Hepatocyte (in vitro differentiated cells): ENCODE data around the gene SLC2A4. TPM values are rescaled to one million over a fixed set of nuclear protein-coding genes. Genes with fewer than 3 reads are reported as not detected.

Source experiments
- DNase-seq: peaks from one replicate; pipeline ENCODE4 v3.0.0-alpha.2; 2016; ENCODE audit warnings: low spot score
- H2AFZ ChIP-seq: fragments of 200-600 bp; sonication (generic); 2 replicates; pipeline ENCODE4 v1.6.0; 2016; ENCODE audit warnings: antibody characterized with exemption, mild to moderate bottlenecking
- H3K27ac ChIP-seq: fragments of 200-600 bp; sonication (generic); 2 replicates; pipeline ENCODE4 v1.5.1; 2016; ENCODE audit warnings: mild to moderate bottlenecking
- H3K27me3 ChIP-seq: fragments of 200-600 bp; sonication (generic); 2 replicates; pipeline ENCODE4 v1.6.1; 2016
- H3K36me3 ChIP-seq: fragments of 200-600 bp; sonication (generic); replicated peaks from 2 replicates; pipeline ENCODE4 v1.5.1; 2016; ENCODE audit warnings: low read depth; ENCODE audit not compliant: insufficient read depth
- H3K4me1 ChIP-seq: fragments of 200-600 bp; sonication (generic); 2 replicates; pipeline ENCODE4 v1.5.1; 2016; ENCODE audit warnings: mild to moderate bottlenecking, moderate library complexity; ENCODE audit not compliant: insufficient read depth
- H3K4me2 ChIP-seq: fragments of 200-600 bp; sonication (generic); 2 replicates; pipeline ENCODE4 v1.6.0; 2016
- H3K4me3 ChIP-seq: fragments of 200-600 bp; sonication (generic); 2 replicates; pipeline ENCODE4 v1.5.1; 2016; ENCODE audit warnings: mild to moderate bottlenecking
- H3K79me2 ChIP-seq: fragments of 200-600 bp; sonication (generic); 2 replicates; pipeline ENCODE4 v1.6.0; 2017; ENCODE audit warnings: mild to moderate bottlenecking
- H3K9me2 ChIP-seq: fragments of 200-600 bp; sonication (generic); replicated peaks from 2 replicates; pipeline ENCODE4 v1.6.0; 2017; ENCODE audit warnings: mild to moderate bottlenecking; ENCODE audit not compliant: insufficient read depth
- H3K9me3 ChIP-seq: fragments of 200-600 bp; sonication (generic); 2 replicates; pipeline ENCODE4 v1.5.1; 2016; ENCODE audit warnings: low read depth, mild to moderate bottlenecking
- H4K20me1 ChIP-seq: fragments of 200-600 bp; sonication (generic); 2 replicates; pipeline ENCODE4 v1.6.0; 2016; ENCODE audit warnings: mild to moderate bottlenecking; ENCODE audit not compliant: insufficient read depth, poor library complexity, severe bottlenecking
- EZH2 ChIP-seq: fragments of 200-600 bp; sonication (generic); IDR thresholded peaks from 2 replicates; pipeline ENCODE4 v1.6.1; 2016; ENCODE audit warnings: antibody characterized with exemption, mild to moderate bottlenecking, borderline replicate concordance
- EZH2phosphoT487 ChIP-seq: fragments of 200-600 bp; sonication (generic); IDR thresholded peaks from one replicate; pipeline ENCODE4 v1.6.1; 2018; ENCODE audit warnings: antibody characterized with exemption, mild to moderate bottlenecking, low read depth, moderate library complexity; ENCODE audit not compliant: unreplicated experiment, severe bottlenecking
- WGBS: methylation state at CpG from one replicate; pipeline ENCODE4 v1.1.6; 2016; ENCODE audit warnings: low lambda C conversion rate; ENCODE audit errors: missing lambda C conversion rate; 5-methylcytosine and 5-hydroxymethylcytosine counted together
- polyA plus RNA-seq: library from polyadenylated mRNA; unstranded; fragments of >200 nt; fragmentation: Nextera tagmentation; extraction: Ambion mirVana; gene quantifications from 2 replicates; pipeline ENCODE4 v1.2.1, GENCODE V29; 2016
- total RNA-seq: library from RNA; depleted of rRNA; stranded (reverse); fragments of >200 nt; gene quantifications from 2 replicates; pipeline ENCODE4 v1.2.3, GENCODE V29; 2014
- TF ChIP-seq, protein P1 (sequence below): fragments of 200-600 bp; sonication (generic); IDR thresholded peaks from 2 replicates; pipeline ENCODE4 v1.5.1; 2016; ENCODE audit warnings: antibody characterized with exemption, mild to moderate bottlenecking; ENCODE audit not compliant: poor library complexity

The SLC2A4 gene
- total and polyA plus RNA-seq, 2 experiments from 2014 or later, result 0.42 to 1.6 TPM

DNA sequence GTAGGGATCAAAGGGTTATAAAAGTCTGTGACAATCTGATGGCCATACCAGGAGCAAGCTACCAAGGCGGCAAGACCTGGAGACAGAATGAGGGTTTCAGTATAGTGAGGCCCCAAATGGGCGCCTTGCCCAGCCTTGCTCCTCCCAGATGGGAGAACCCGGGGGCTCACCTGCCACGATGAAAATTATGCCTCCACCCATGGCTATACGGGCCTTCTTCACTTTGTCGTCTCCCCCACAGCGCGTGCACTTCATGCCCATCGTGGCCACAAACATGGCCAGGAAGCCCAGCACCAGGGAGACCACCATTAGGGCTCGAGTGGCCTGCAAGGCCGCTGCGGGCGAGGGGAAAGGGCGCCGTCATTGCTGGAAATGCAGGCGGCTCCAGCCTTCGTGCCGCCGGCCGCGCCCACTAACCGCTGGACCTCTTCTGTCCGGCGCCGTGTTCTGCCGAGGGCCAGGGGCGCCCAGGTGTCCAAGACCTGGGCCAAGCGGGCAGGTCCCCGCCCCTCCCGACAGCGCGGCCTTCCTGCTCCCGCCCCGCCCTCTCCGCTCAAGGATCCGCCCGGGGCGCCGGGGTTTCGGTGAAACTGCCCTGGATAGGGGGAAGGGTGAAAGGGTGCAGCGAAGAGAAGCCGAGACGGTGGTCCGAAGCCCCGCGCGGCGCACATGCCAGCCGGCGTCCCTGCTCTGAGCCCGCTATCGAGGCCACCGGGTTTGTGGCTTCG is 20.7 kb upstream of the SLC2A4 start:
- WGBS, result 7% methylated on average over 40 of the region's 54 CpGs
- Histone ChIP-seq H3K4me1 (peaks cover 34% of the 10 kb centered on the region), H3K9me3 (no peaks in the 10 kb centered on the region), H3K27me3 (peaks cover 5% of the 10 kb centered on the region), H3K79me2 (peaks cover 49% of the 10 kb centered on the region), H3K9me2 (no peaks in the 10 kb centered on the region), H4K20me1 (no peaks in the 10 kb centered on the region), H3K27ac (peak overlapping the region; percentile 94), H3K36me3 (no peaks in the 10 kb centered on the region), H2AFZ (peak overlapping the region; percentile 61), H3K4me3 (peak overlapping the region; percentile 87), H3K4me2 (peak overlapping the region; percentile 78)
- TF ChIP-seq EZH2 (no peak), EZH2phosphoT487 (no peak)
- TF ChIP-seq, protein P1, sequence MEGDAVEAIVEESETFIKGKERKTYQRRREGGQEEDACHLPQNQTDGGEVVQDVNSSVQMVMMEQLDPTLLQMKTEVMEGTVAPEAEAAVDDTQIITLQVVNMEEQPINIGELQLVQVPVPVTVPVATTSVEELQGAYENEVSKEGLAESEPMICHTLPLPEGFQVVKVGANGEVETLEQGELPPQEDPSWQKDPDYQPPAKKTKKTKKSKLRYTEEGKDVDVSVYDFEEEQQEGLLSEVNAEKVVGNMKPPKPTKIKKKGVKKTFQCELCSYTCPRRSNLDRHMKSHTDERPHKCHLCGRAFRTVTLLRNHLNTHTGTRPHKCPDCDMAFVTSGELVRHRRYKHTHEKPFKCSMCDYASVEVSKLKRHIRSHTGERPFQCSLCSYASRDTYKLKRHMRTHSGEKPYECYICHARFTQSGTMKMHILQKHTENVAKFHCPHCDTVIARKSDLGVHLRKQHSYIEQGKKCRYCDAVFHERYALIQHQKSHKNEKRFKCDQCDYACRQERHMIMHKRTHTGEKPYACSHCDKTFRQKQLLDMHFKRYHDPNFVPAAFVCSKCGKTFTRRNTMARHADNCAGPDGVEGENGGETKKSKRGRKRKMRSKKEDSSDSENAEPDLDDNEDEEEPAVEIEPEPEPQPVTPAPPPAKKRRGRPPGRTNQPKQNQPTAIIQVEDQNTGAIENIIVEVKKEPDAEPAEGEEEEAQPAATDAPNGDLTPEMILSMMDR, result no peak
- peak; percentile 83 for DNase-seq

DNA sequence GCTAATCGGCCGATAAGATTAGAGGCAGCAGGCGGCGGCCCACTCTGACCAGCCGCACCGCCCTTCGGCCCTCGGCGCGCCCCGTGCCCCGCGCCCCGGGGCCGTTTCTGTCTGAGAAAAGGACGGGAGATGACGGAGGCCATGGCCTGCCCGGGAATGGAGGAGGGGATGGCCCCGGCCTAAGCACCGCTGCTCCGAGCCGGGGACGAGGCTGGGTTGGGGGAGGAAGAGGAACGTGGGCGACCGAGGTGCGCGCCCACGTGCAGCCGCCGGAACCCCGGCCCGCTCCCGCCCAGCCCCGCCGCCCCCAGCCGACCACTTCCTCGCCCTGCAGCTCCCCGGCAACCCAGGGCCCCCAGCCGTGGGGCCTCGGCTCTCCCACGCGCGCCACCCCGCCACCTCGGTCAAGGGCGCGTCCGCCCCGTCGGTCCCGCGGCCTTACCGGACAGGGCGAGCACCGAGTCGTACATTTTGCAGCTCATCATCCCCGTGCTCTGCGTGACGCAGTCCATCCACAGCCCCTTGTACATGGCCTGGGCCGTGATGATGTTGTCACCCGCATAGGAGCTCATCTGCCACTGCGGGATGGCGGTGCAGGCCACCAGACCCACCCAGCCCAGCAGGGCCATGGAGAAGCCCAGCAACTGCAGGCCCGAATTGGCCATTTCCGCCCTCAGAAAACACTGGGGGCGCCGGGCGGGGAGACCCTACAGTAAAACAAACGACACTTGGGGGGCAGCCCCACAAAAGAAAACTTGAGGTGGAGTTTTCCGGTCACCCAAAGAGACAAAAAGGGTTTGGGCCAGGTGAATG is 19.9 kb upstream of the SLC2A4 start:
- peak; percentile 38 for DNase-seq
- WGBS, result 6% methylated on average over 45 of the region's 71 CpGs
- Histone ChIP-seq H2AFZ (peak overlapping the region; percentile 61), H3K4me3 (peak overlapping the region; percentile 87), H3K79me2 (peaks cover 41% of the 10 kb centered on the region), H3K9me2 (no peaks in the 10 kb centered on the region), H3K4me2 (peak overlapping the region; percentile 78), H3K27me3 (peaks cover 5% of the 10 kb centered on the region), H4K20me1 (no peaks in the 10 kb centered on the region), H3K4me1 (peaks cover 34% of the 10 kb centered on the region), H3K27ac (peak overlapping the region; percentile 94), H3K36me3 (no peaks in the 10 kb centered on the region), H3K9me3 (no peaks in the 10 kb centered on the region)
- TF ChIP-seq, protein P1, result no peak
- TF ChIP-seq EZH2 (no peak), EZH2phosphoT487 (peak; percentile 30)

DNA sequence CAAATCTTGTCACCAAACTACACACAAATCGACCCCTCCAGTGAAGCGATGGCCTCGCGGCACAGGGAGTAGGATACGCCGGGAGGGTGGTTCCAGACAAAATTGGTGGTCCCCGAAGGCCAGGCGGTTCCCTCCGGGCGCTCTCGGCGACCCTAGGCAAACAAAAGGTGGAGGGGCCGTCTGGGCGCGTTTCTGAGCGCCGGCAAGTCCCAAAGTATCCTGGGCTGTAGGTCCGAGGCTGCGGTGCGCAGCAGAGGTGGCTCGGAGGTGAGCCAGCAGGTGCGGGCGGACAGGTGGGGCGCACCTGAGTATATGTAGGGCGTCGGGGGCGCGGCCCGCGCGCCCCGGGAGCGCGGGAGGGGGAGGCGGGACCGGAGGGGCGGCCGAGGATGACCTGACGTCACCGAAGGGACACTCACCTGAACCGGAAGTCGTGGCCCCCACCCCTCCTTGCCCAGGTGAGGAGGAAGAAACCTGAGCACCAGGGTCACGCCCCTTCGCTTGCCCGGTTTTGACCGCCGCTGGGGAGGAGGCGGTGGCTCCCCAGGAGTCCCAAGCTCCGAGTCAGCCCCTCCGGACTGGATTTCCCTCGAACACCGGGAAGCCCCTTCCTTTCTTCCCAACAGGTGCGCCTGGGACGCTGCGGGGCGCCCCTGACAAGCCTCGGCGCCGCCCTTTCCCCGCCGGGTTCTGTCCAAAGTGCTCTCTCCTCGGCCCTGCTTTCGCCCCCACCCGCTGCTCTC is 19.2 kb upstream of the SLC2A4 start, which contains the start of gene CLDN7:
Gene CLDN7, minus strand, starts transcription at position 287 of the 743 bp plus-strand sequence. CDS start 435 bp downstream, outside the sequence.
- Histone ChIP-seq H3K4me1 (peaks cover 34% of the 10 kb centered on the region), H3K9me2 (no peaks in the 10 kb centered on the region), H3K4me3 (peak within 1 kb of the TSS; percentile 87), H3K4me2 (peak within 1 kb of the TSS; percentile 85), H2AFZ (peak within 1 kb of the TSS; percentile 67), H3K9me3 (no peaks in the 10 kb centered on the region), H3K27me3 (peaks cover 5% of the 10 kb centered on the region), H3K79me2 (peaks cover 34% of the 10 kb centered on the region), H3K27ac (peak within 1 kb of the TSS; percentile 98), H3K36me3 (no peaks in the 10 kb centered on the region), H4K20me1 (no peaks in the 10 kb centered on the region)
- 3% methylated on average over 36 of the region's 64 CpGs for WGBS
- TF ChIP-seq EZH2phosphoT487 (peak; percentile 23), EZH2 (no peak)
- TF ChIP-seq, protein P1, result peak; percentile 28
- peak; percentile 95 for DNase-seq
